ENCODE measurements around the gene NELL1.

The NELL1 gene

GRCh38 chr11:21372672-21373071, 703.3 kb downstream of the NELL1 start:
- Histone ChIP-seq H3K4me3 (no peak overlapping the region), H3K4me1 (no peaks in the 10 kb centered on the region), H3K9me3 (no peaks in the 10 kb centered on the region), H3K36me3 (no peaks in the 10 kb centered on the region), H3K27ac (no peak overlapping the region), H3K27me3 (no peaks in the 10 kb centered on the region)
- intact Hi-C loops (cut with DNase I; ENCODE audit: low total_unique reads) = no loop called here
- TF ChIP-seq, protein P1, sequence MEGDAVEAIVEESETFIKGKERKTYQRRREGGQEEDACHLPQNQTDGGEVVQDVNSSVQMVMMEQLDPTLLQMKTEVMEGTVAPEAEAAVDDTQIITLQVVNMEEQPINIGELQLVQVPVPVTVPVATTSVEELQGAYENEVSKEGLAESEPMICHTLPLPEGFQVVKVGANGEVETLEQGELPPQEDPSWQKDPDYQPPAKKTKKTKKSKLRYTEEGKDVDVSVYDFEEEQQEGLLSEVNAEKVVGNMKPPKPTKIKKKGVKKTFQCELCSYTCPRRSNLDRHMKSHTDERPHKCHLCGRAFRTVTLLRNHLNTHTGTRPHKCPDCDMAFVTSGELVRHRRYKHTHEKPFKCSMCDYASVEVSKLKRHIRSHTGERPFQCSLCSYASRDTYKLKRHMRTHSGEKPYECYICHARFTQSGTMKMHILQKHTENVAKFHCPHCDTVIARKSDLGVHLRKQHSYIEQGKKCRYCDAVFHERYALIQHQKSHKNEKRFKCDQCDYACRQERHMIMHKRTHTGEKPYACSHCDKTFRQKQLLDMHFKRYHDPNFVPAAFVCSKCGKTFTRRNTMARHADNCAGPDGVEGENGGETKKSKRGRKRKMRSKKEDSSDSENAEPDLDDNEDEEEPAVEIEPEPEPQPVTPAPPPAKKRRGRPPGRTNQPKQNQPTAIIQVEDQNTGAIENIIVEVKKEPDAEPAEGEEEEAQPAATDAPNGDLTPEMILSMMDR (IDR thresholded peaks at IDR 0.05) = no peak
- no peak for DNase-seq

GRCh38 chr11:21374376-21374775, 705.0 kb downstream of the NELL1 start:
- TF ChIP-seq, protein P1 (IDR thresholded peaks at IDR 0.05) = no peak
- Histone ChIP-seq H3K9me3 (no peaks in the 10 kb centered on the region), H3K4me3 (no peak overlapping the region), H3K27ac (no peak overlapping the region), H3K36me3 (no peaks in the 10 kb centered on the region), H3K4me1 (no peaks in the 10 kb centered on the region), H3K27me3 (no peaks in the 10 kb centered on the region)
- no peak for DNase-seq
- intact Hi-C loops (cut with DNase I; ENCODE audit: low total_unique reads) = no loop called here

DNA sequence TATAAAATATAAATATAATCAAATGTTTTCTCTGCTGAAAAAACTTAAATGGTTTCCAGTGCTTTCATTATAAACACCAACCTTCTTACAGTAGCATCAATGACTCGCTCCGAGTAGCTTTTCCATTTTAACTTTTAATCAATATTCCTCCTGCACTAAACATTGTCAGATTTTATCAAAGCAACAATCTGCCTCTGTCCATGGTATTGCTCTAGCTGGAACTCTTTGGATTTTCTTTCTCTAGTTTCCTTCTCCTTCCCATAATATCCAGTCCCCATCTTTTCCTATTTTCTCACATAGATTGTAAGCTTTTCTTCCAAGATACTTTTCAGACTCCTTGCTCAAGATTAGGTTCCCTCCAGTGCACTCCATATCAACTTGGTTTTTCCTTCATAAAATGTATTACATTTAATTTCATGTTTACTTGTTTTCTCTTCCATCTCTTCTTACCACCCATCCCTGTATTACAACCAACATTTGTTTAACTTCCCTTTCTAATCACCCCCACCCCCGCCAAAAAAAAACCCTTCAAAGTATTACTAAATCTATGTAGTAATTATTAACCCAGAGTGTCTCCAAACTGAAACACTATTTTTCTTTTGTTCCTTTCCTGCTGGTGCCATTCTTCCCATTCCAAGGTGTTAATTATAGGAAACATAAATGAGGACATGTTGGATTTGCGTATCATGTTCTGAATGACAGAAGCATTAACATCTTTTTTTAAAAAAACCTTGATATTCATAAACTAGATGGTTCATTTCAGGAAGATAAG, 716.5 kb downstream of the NELL1 start:
- no peaks in the 10 kb centered on the region for H3K9me3 ChIP-seq
- H3K27ac ChIP-seq = no peak overlapping the region
- no peak overlapping the region for H3K4me3 ChIP-seq
- H3K36me3 ChIP-seq = no peaks in the 10 kb centered on the region
- H3K4me1 ChIP-seq = no peaks in the 10 kb centered on the region
- TF ChIP-seq, protein P1 (IDR thresholded peaks at IDR 0.05) = no peak
- DNase-seq = no peak
- no peaks in the 10 kb centered on the region for H3K27me3 ChIP-seq
- intact Hi-C loops (cut with DNase I; ENCODE audit: low total_unique reads) = no loop called here

DNA sequence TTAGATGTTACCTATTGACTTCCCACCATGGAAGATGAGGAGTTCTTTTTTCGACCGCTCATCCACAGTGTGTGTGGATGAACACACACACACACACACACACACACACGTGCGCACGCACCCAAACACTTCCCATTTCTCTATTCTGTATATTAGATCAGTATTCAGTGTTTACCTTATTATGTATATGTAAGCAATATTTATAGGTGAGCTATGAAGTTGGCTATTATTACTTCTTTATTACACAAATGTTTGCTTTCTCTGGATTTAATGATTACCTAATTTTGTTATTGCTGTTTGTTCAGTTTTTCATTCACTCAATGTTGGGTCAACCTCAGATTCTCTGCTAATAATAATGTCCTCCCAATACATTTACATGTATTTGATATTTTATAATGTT, 721.0 kb downstream of the NELL1 start:
- TF ChIP-seq, protein P1 (IDR thresholded peaks at IDR 0.05) = no peak
- no peak overlapping the region for H3K4me3 ChIP-seq
- H3K36me3 ChIP-seq = no peaks in the 10 kb centered on the region
- no peaks in the 10 kb centered on the region for H3K9me3 ChIP-seq
- no peaks in the 10 kb centered on the region for H3K4me1 ChIP-seq
- H3K27me3 ChIP-seq = no peaks in the 10 kb centered on the region
- no peak overlapping the region for H3K27ac ChIP-seq
- no peak for DNase-seq
- intact Hi-C loops (cut with DNase I; ENCODE audit: low total_unique reads) = no loop called here

DNA sequence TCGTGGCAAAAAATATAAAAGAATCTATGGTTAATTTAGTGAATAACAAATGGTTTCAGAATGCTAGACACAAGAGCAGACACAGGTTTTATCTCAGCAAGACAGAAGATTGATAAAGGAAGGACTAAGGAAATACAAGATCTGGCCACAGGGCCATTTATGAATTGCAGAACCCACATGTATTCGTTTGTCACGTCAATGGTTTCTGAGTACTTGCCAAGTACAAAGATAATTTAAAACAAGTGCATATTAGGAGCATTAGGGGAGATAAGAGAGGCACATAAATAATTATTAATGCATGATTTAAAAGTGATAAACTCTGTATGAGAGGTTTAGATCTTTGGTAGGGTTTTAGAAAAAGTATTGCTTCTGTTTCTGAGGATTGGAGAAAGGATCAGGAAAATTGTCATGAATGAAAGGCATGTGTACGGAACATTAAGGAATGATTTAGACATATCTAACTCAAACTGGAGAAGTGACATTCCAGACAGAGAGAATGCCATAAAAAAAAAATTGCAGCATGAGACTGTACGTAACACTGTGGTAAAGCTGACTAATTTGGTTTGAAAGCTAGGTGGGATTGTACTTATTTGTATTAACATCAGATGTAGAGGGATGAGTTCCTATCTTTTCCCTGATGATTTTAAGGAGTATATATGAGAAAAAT, 727.1 kb downstream of the NELL1 start:
- intact Hi-C loops (cut with DNase I; ENCODE audit: low total_unique reads) = no loop called here
- DNase-seq = no peak
- TF ChIP-seq, protein P1 (IDR thresholded peaks at IDR 0.05) = no peak
- Histone ChIP-seq H3K36me3 (no peaks in the 10 kb centered on the region), H3K4me3 (no peak overlapping the region), H3K4me1 (no peaks in the 10 kb centered on the region), H3K27me3 (no peaks in the 10 kb centered on the region), H3K9me3 (no peaks in the 10 kb centered on the region), H3K27ac (no peak overlapping the region)

All from tibial artery (tissue), 4 donors.